Activated B cell treated with CpG ODN at 0.5 μM for 24 hours (primary cell): ENCODE results near the gene PTGFR. TPM values are rescaled to one million over a fixed set of nuclear protein-coding genes. Genes with fewer than 3 reads are reported as not detected.

Source experiments
- ATAC-seq: fragments of 200-7000 bp; cut with Tn5 transposase; one replicate; pipeline ENCODE4 v1.10.0; 2021; ENCODE audit warnings: low read depth, mild to moderate bottlenecking, moderate library complexity
- CTCF ChIA-PET: fragments of 350-600 bp; sonication (Branson Sonifier 250); formaldehyde crosslinking; loops from one replicate; lab custom pipeline; 2021; ENCODE audit warnings: antibody characterized with exemption; lab: Charles Lee
- POLR2A ChIA-PET: fragments of 350-600 bp; sonication (Branson Sonifier 250); formaldehyde crosslinking; loops from one replicate; lab custom pipeline; 2021; ENCODE audit warnings: antibody characterized with exemption; lab: Charles Lee
- DNase-seq: peaks from one replicate; pipeline ENCODE4 v3.0.0; 2022
- H3K27ac Mint-ChIP-seq: one replicate; pipeline ENCODE4 v1.8.0; 2020; ENCODE audit warnings: mixed read lengths
- H3K27me3 Mint-ChIP-seq: one replicate; pipeline ENCODE4 v1.8.0; 2021; ENCODE audit warnings: mixed read lengths
- H3K36me3 Mint-ChIP-seq: one replicate; pipeline ENCODE4 v1.8.0; 2021; ENCODE audit warnings: low read depth, mixed read lengths
- H3K4me1 Mint-ChIP-seq: one replicate; pipeline ENCODE4 v1.8.0; 2021; ENCODE audit warnings: mixed read lengths
- H3K4me3 Mint-ChIP-seq: one replicate; pipeline ENCODE4 v1.8.0; 2020; ENCODE audit warnings: mild to moderate bottlenecking, mixed read lengths
- H3K9me3 Mint-ChIP-seq: one replicate; pipeline ENCODE4 v1.8.0; 2020; ENCODE audit warnings: mixed read lengths
- intact Hi-C: fragments of 100-400 bp; cut with micrococcal nuclease; formaldehyde crosslinking; loops from one replicate; pipeline ENCODE4 v1.15.1; 2024
- total RNA-seq: library from RNA; stranded (reverse); gene quantifications from 2 replicates; pipeline ENCODE4 v1.2.3, GENCODE V29; 2022
- TF ChIP-seq, protein P1 (sequence below): fragments of 200-600 bp; IDR thresholded peaks from one replicate; pipeline ENCODE4 v1.8.0; 2022; ENCODE audit warnings: antibody characterized with exemption, mild to moderate bottlenecking

PTGFR gene
- total RNA-seq, 1 donor from 2014 or later = not detected

DNA sequence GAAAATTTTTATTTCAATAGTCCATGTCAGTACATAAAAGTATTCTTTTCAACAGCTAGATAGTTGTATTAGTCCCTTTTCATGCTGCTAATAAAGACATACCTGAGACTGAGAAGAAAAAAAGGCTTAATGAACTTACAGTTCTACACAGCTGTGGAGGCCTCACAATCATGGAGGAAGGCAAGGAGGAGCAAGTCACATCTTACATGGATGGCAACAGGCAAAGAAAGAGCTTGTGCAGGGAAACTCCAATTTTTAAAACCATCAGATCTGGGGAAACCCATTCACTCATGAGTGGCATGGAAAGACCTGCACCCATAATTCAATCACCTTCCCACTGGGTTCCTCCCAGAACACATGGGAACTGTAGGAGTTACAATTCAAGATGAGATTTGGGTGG lies 50.7 kb downstream of the PTGFR start:
- intact Hi-C loops = no loop called here
- ChIA-PET POLR2A (no interaction called here), CTCF (no interaction called here)
- Mint-ChIP-seq H3K9me3 (peaks cover 2% of the 10 kb centered on the region), H3K27ac (no peak overlapping the region), H3K4me3 (no peak overlapping the region), H3K4me1 (no peaks in the 10 kb centered on the region), H3K36me3 (no peaks in the 10 kb centered on the region), H3K27me3 (no peaks in the 10 kb centered on the region)
- DNase-seq (no peak), ATAC-seq (no peak)
- TF ChIP-seq, protein P1, sequence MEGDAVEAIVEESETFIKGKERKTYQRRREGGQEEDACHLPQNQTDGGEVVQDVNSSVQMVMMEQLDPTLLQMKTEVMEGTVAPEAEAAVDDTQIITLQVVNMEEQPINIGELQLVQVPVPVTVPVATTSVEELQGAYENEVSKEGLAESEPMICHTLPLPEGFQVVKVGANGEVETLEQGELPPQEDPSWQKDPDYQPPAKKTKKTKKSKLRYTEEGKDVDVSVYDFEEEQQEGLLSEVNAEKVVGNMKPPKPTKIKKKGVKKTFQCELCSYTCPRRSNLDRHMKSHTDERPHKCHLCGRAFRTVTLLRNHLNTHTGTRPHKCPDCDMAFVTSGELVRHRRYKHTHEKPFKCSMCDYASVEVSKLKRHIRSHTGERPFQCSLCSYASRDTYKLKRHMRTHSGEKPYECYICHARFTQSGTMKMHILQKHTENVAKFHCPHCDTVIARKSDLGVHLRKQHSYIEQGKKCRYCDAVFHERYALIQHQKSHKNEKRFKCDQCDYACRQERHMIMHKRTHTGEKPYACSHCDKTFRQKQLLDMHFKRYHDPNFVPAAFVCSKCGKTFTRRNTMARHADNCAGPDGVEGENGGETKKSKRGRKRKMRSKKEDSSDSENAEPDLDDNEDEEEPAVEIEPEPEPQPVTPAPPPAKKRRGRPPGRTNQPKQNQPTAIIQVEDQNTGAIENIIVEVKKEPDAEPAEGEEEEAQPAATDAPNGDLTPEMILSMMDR = no peak

DNA sequence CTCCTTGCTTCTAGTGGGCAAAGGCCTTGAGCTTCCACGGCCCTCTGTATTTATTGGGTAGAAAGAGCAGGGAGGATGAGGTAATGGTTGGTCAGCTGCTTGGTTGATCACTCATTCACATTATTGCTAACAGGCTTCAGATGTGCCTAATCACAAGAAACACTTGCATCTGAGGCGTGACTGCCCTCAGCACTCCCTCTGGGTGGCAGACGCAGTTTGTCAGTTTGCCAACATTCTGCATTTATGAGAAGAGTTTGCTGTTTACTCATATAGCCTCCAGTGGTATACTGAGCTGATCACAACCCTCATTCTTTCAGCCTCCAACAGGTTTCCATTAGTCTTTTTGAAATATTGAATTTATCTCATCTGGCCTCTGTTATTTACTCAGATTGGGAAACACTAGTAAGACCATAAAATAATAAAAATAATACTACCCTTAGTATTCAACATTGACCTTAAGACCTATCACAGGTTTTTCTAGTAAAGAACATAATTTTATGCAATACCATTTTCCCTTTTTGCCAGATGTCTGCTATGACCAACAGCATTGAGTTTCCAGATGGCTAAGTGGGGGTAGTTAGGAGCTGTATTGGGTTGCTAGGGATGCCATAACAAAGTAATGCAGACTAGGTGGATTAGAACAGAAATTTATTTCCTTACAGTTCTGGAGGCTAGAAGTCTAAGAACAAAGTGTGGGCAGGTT lies 53.3 kb downstream of the PTGFR start:
- Mint-ChIP-seq H3K36me3 (no peaks in the 10 kb centered on the region), H3K27me3 (no peaks in the 10 kb centered on the region), H3K4me3 (no peak overlapping the region), H3K4me1 (no peaks in the 10 kb centered on the region), H3K27ac (no peak overlapping the region), H3K9me3 (peaks cover 6% of the 10 kb centered on the region)
- ATAC-seq (no peak), DNase-seq (no peak)
- intact Hi-C loops = no loop called here
- TF ChIP-seq, protein P1 = no peak
- ChIA-PET POLR2A (no interaction called here), CTCF (no interaction called here)

DNA sequence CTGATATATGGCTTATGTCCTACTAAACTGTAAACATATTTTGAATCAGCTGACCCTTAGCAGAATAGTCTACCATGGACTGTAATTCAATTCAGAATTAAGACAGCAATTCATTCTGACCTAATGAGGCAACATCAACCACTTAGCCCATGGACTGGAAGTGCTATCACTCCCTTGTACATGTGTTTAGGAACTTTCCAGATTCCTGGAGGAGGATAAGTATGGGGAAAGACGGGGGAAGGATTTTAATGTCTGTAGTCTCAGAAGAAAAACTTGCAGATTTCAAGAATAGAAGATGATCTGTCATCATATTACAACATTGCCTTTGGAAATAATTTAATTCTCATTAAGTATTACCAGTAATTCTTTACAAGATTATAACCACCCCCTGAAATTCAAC lies 56.3 kb downstream of the PTGFR start:
- H3K4me1 Mint-ChIP-seq = no peaks in the 10 kb centered on the region
- DNase-seq (no peak), ATAC-seq (no peak)
- H3K27ac Mint-ChIP-seq = no peak overlapping the region
- intact Hi-C loops = no loop called here
- H3K36me3 Mint-ChIP-seq = no peaks in the 10 kb centered on the region
- no peaks in the 10 kb centered on the region for H3K27me3 Mint-ChIP-seq
- ChIA-PET CTCF (no interaction called here), POLR2A (no interaction called here)
- peaks cover 9% of the 10 kb centered on the region for H3K9me3 Mint-ChIP-seq
- TF ChIP-seq, protein P1 = no peak
- no peak overlapping the region for H3K4me3 Mint-ChIP-seq

- POLR2A ChIA-PET = no interaction called here
- no peak for ATAC-seq
- TF ChIP-seq, protein P1 = no peak
- no peak overlapping the region for H3K4me3 Mint-ChIP-seq
- no peak overlapping the region for H3K27ac Mint-ChIP-seq
- H3K36me3 Mint-ChIP-seq = no peaks in the 10 kb centered on the region
- no peaks in the 10 kb centered on the region for H3K4me1 Mint-ChIP-seq
- no peak for DNase-seq
- H3K9me3 Mint-ChIP-seq = peaks cover 9% of the 10 kb centered on the region
- CTCF ChIA-PET = no interaction called here
- H3K27me3 Mint-ChIP-seq = no peaks in the 10 kb centered on the region
- intact Hi-C loops = no loop called here
Observed at GRCh38 chr1:78549331-78549730, 58.6 kb downstream of the PTGFR start.

- DNase-seq (no peak), ATAC-seq (no peak)
- no peak overlapping the region for H3K27ac Mint-ChIP-seq
- POLR2A ChIA-PET = no interaction called here
- peaks cover 9% of the 10 kb centered on the region for H3K9me3 Mint-ChIP-seq
- intact Hi-C loops = no loop called here
- H3K27me3 Mint-ChIP-seq = no peaks in the 10 kb centered on the region
- H3K36me3 Mint-ChIP-seq = no peaks in the 10 kb centered on the region
- no peaks in the 10 kb centered on the region for H3K4me1 Mint-ChIP-seq
- CTCF ChIA-PET = no interaction called here
- TF ChIP-seq, protein P1 = no peak
- no peak overlapping the region for H3K4me3 Mint-ChIP-seq
Observed at GRCh38 chr1:78549891-78550290, 59.1 kb downstream of the PTGFR start.
